Activated naive CD8-positive, alpha-beta T cell (primary cell): ENCODE data around the gene ADAP2.

ENCODE experiments used
- H3K27ac Mint-ChIP-seq: one replicate; pipeline ENCODE4 v1.8.0; 2021; ENCODE audit warnings: mixed read lengths
- H3K27me3 Mint-ChIP-seq: one replicate; pipeline ENCODE4 v1.8.0; 2021; ENCODE audit warnings: mixed read lengths
- H3K36me3 Mint-ChIP-seq: one replicate; pipeline ENCODE4 v1.8.0; 2021; ENCODE audit warnings: mixed read lengths
- H3K4me1 Mint-ChIP-seq: one replicate; pipeline ENCODE4 v1.8.0; 2021; ENCODE audit warnings: low read depth, mixed read lengths
- H3K4me3 Mint-ChIP-seq: one replicate; pipeline ENCODE4 v1.8.0; 2021; ENCODE audit warnings: mild to moderate bottlenecking, mixed read lengths
- H3K9me3 Mint-ChIP-seq: one replicate; pipeline ENCODE4 v1.8.0; 2021; ENCODE audit warnings: low read depth, mixed read lengths

ADAP2 gene

GRCh38 chr17:31008374-31009041 is 86.8 kb downstream of the ADAP2 start:
- Mint-ChIP-seq H3K4me1 (peaks cover 11% of the 10 kb centered on the region), H3K9me3 (no peaks in the 10 kb centered on the region), H3K36me3 (no peaks in the 10 kb centered on the region), H3K27me3 (peaks cover 3% of the 10 kb centered on the region), H3K27ac (peak overlapping the region; percentile 72), H3K4me3 (peak overlapping the region; percentile 88)
